GM18507 (cell line): ENCODE data around the gene ZNF605.
"Not testable (repeated sequence)": the region's sequence is repeated elsewhere in the genome, so short reads cannot be mapped to it uniquely, and the experiment has no call there.

Experiments used
- DNase-seq: peaks from one replicate; pipeline ENCODE4 v3.0.0; 2011; ENCODE audit warnings: low read depth; ENCODE audit not compliant: insufficient read length; ENCODE audit errors: extremely low spot score
- FAIRE-seq: peaks from 2 replicates; lab custom pipeline; 2011; peaks lifted over from hg19 to GRCh38; lab: Jason Lieb, UNC

Gene ZNF605

DNA sequence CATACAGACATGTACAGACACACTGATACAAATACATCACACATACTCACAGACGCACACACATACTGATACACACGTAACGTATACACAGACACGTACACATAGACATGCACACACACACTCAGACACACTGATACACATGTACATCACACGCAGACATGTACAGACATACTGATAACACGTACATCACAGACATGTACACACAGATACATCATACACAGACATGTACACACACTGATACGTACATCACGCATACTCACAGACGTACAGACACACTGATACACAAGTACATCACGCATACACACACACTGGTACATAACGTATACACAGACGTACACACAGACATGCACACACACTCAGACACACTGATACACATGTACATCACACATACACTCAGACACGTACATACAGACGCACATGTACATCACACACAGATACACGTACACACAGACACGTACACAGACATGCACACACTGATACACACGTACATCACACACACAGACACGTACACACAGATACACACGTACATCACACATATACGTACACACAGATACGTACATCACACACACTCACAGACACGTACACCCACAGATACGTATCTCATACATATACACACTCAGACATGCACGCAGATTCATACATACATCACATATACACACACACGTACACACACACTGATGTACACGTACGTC is 5.1 kb downstream of the ZNF605 start:
- DNase-seq, result no peak
- no peak for FAIRE-seq

DNA sequence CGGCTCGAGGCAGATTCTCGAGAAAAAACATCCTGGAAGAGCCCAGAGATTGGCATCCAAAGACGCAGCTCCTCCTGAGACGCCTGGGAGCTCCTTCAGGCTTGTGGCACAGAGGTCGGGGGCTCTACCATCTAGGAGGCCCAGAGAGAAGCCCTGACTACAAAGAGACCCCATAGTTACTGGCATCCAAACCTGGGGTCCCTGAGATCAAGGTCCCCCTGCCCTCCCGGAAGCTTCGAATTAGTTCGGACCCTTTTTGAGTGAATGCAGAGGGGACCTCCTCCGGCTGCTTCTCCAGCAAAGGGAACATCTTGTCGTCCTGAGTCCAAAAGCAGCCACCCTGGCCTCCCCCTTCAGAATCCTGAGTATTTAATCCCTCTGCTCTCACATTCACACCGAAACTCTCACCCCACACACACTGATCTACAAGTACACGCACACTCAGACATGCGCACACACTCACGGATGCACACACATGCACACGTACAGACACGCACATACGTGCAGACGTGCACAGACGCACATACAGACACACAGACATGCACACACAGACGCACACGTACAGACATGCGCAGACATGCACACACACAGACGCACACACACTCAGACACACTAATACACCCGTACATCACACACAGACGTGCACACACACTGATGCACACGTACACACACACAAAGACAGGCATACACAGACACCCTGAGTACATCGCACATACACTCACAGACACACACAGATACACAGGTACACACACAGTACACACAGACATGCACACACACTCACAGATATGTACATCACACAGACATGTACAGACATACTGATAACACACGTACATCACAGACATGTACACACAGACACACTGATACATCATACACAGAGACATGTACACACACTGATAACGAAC is 5.9 kb downstream of the ZNF605 start:
- DNase-seq, result no peak
- no peak for FAIRE-seq

DNA sequence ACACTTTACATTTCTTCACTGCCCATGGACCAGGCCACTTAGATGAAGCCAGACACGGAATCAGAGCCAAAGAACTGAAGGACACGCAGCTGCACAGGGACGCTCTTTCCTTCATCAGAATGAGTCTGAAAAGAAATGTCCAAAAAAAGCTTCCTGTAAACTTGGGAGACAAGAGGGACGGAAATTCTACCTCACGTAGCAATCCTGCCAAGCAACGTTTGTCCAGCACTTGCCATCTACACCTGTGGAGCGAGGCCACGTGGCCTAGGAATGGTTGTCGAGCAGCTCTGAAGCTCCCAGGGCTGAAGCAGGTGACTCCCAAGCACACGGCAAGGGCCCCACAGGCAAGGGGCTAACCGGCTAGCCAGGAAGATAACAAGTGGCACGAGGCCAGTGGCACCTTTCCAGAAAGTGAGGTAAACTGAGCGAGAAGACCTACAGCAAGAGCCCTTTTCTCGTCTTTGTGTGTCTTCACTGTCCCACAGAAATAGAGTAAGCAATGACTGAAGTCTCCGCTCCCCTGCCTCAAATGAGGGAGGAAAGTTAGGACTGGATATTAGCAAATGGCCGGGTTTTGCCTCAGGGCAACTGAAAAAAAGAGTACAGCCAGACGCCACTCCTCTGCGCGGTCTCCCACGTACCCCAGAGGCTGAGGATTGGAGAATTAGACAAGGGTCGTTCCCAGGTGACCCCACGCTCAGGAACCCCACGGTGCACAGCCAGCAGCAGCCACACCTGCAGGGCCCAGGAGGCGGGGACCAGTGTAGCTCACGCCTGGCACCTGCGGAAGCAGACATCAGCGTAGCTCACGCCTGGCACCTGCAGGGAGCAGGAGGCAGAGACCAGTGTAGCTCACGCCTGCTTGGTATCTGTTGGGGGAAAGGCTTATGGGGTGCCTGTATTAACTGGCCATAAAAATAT is 7.7 kb downstream of the ZNF605 start:
- no peak for FAIRE-seq
- DNase-seq, result no peak

DNA sequence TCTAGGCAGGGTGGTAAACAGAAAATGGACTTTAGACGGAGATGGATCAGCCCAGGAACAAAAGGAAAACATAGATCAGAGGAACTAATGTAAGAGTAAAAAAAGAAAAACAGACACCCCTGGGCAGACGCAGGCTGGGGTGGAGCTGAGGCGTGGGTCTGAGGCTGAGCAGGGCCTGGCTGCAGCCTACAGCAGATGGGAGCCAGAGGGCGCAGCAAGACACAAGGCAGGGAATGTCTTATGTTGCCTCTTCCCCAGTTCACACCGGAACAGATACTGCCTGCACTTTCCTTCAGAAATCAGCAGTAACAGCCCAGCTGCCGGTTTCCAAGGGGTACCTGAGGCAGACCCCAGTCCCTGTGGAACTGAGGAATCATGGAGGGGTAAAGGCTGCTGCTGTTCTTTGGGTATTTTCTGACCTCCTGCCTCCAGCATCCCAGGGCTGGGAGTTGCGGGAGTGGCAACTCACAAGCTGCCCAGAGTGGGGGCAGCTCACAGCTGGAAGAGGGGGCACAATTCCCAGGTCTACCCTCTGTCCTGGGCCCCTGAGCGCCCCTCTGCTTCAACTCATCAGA is 9.8 kb downstream of the ZNF605 start:
- DNase-seq (no peak), FAIRE-seq (no peak)

DNA sequence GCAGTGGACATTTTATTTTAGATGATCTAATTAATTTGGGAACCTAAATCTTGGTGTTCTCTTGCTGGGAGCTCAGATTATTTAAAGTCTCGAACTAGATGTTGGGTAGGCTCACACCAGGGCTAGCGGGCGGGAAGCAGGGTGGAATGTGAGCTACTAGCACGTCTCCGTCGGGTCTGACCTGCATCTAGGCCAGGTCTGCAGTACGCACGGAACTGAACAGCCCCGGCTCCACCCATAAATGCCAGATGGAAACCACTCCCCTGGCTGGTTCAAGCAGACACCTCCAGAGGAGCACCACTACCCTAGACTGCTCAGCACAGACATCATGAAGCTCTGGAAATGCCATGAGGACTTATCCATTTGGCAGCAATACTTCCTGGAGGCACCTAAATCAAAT is 10.3 kb downstream of the ZNF605 start:
- FAIRE-seq (no peak), DNase-seq (no peak)

DNA sequence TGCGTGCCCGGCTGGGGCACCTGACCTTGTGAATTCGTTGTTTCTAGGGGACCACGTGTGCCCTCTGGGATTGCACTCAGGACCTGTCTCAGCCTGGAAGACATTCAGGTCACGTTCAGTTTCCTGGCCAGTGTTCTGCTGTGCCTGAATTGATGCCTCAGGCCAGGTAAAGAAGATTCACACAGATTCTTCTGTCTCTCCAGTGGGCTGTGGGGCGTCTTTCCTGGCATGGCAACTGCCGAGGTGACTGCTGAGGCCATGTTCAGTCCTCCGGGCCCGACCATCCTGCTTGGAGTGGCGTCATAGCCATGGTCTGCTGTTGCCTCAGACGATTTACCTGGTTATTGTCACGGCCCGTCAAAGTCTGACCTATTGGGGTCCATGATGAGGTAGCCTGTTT is 13.5 kb downstream of the ZNF605 start:
- FAIRE-seq (no peak), DNase-seq (no peak)

DNA sequence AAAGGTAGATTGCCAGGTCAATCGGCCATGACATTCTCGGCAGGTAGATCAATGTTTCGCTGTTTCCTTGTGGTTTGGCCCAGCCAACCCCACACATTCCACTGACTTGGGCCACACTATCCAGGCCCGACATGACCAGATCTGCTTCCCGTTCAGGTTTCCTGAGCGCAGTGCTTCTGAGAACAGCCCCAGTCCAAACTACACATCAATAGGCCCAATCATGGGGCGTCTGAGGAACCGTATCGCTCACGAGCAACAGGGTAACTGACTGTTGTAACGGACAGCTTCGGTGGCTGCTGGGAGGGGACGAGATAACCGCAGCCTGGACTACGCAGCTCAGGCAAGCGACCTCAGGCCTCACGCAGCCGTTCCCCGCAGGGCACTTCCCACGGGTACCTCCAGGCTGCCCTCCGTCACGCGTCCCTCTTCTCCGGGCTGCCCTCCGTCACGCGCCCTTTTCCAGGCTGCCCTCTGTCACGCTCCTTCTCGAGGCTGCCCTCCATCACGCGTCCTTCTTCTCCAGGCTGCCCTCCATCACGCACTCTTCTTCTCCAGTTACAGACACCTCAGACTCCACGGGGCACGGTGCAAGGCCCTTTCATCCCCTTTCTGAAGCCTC is 14.7 kb downstream of the ZNF605 start:
- DNase-seq, result no peak

DNA sequence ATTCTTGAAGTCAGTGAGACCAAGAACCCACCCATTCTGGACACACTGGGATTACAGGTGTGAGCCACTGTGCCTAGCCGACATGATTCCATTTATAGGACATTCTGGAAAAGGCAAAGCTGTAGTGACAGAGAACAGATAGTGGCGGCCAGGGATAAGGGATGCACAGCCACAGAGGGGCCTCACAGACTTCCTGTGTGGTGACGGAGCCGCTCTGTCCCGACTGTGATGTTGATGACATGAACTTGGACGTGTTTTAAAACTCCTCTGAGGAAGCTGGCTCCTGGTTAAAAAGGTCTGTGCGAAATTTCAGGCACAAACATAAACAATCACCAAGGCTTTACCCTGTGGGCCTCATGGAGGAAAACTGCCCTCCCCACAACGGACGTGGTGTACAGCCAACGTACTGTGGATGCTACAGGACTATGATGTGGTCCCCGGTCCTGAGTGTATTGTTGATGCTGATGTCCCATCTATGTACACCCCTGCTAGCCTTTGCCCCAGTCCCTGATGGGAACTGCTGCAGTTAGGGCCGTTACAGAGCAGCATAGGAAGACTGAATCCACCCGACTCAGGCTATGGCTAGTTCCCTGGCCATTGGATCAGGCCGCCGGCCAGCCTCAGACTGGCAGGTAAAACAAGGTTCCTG is 15.9 kb downstream of the ZNF605 start:
- FAIRE-seq, result no peak
- no peak for DNase-seq

More for the DNA sequence above, 14.7 kb downstream of the ZNF605 start:
- FAIRE-seq, result no peak

DNA sequence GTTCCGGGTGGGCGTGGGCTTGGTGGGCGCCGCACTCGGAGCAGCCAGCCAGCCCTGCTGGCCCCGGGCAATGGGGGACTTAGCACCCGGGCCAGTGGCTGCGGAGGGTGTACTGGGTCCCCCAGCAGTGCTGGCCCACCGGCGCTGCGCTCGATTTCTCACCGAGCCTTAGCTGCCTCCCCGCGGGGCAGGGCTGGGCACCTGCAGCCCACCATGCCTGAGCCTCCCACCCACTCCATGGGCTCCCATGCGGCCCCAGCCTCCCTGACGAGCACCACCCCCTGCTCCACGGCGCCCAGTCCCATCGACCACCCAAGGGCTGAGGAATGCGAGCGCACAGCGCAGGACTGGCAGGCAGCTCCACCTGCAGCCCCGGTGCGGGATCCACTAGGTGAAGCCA is 17.3 kb downstream of the ZNF605 start:
- FAIRE-seq, DNase-seq: not testable (repeated sequence)

DNA sequence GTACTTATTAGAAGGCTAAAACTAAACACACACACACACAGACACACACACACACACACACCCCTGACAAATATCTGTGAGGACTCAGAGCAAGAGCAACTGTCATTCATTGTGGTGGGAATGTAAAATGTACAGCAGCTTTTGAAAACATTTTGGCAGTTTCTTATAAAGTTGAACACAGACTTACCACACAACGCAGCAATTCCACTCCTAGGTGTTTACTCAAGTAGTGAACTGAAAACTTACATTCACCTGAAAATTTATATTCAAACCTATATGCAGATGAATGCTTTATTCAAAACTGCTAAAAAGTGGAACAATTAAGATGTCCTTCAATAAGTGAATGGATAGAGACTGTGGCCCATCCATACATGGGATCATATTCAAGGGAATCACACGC is 18.6 kb downstream of the ZNF605 start:
- no peak for DNase-seq
- FAIRE-seq, result no peak

DNA sequence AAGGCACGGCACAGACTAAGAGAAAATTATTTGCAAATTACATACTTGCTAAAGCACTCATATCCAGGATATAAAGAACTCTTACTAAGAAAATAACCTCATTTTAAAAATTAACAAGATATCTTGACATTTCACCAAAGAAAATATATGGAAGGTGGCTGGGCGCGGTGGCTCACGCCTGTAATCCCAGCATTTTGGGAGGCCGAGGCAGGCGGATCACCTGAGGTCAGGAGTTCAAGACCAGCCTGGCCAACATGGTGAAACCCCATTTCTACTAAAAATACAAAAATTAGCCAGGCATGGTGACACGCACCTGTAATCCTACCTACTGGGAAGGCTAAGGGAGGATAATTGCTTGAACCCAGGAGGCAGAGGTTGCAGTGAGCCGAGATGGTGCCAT is 19.2 kb downstream of the ZNF605 start:
- not testable (repeated sequence) for FAIRE-seq, DNase-seq

DNA sequence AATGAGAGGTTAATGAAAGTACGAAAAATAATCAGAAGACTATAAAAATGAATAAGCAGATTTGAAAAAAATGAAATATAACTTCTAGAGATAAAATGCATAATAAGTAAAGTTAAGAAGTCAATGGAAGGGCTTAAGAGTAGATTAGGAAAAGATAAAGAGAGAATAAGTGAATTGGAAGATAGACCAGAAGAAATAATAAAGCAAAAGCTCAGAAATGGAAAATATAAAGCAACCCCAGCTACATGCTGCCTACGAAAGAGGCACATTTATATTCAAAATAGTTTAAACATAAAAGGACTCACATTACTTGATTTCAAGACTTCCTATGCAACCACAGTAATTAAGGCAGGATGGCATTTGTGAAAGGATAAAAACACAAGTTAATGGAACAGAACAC is 19.9 kb downstream of the ZNF605 start:
- DNase-seq (no peak), FAIRE-seq (no peak)

DNA sequence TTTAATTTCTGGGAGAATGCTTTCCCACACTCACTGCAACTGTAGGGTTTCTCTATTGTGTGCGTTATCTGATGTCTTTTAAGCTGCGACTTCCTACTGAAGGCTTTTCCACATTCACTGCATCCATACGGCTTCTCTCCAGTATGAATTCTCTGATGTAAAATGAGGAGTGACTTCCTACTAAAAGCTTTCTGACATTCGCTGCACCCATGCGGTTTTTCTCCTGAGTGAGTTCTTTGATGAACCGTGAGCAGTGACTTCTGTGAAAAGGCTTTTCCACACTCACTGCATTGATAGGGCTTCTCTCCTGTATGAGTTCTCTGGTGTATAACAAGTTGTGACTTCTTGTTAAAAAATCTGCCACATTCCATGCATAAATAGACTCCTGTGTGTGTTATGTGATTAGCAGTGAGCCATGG is 29.7 kb downstream of the ZNF605 start:
- DNase-seq (no peak), FAIRE-seq (no peak)

DNA sequence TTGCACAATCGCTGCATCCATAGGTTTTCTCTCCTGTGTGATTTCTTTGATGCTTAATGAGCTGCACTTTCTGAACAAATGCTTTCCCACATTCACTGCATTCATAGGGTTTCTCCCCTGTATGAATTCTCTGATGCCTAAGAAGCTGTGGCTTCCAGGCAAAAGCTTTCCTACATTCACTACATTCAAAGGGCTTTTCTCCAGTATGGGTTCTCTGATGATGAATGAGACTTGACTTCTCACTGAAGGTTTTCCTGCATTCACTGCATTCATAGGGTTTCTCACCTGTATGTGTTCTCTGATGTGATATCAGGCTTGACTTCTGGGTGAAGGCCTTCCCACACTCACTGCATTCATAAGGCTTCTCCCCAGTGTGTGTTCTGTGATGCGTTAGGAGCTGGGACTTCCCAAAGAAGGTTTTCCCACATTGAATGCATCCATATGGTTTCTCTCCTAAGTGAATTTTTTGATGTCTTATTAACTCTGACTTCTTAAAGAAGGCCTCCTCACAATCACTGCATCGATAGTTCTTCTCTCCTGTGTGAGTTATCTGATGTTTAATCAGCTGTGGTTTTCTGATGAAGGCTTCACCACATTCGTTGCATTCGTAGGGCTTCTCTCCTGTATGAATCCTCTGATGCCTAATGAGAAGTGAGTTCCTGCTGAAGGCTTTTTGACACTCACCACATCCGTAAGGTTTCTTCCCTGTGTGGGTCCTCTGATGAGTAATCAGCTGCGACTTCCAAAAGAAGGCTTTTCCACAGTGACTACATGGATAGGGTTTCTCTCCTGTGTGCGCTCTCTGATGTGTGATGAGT is 30.3 kb downstream of the ZNF605 start:
- DNase-seq (no peak), FAIRE-seq (no peak)

DNA sequence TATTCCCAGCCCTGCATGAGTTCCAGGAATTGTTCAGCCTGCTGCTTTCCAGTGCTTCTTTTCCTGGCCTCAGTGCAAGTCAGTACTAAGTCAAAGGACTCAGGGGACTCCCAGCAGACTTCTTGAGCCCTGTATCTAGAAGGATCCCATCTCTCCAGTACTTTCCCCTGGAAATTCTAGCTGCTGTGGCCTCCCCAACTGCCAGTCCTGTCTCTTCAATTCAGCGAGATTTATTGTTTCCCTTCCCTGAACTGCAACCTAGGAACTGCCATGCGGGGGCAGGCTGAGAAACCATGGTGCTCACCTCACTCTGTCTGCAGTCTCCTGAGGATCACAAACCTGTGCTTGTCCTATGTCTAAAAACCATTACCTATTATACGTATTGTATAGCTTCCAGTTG is 31.8 kb downstream of the ZNF605 start:
- no peak for DNase-seq
- FAIRE-seq, result no peak

DNA sequence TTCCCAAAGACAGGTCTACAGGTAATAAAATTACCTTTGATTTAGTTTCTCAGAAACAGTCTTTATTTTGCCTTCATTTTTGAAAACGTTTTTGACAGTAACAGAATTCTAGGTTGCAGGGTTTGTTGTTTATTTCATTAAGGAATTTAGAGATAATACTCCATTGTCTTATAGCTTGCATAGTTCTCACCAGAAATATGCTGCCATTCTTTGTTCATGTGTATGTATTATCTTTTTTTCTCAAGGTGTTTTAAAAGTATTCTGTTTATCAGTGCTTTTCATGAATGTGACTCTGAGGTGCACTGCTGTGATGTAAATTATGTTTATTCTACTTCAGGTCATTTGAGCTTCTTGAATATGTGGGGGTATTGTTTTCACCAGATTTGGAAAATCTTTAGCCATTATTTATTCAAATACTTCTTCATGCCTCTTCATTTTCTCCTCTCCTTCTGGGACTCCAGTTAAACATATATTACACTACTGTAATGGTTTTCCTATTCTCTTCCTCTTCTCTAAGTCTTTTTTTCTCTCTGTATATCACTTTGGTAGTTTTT is 32.7 kb downstream of the ZNF605 start:
- FAIRE-seq (no peak), DNase-seq (no peak)

DNA sequence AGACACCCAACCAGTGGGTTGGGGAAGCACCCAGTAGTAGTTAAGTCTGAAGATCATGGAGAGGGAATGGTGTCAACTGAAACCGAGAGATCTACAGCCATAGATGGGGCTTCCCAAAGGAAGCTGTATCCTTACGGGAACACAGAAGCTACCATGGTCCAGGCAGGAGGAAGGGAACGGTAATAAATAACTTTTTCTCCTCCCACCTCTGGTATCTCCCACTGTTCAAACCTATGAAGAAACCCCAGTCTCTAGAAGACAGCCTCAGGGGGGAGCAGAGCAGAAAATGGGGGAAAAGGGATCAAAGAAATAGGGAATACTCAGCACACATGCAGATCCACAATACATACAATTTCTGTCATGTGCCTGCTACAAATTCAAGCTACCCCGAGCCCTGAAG is 33.4 kb downstream of the ZNF605 start:
- FAIRE-seq (no peak), DNase-seq (no peak)

DNA sequence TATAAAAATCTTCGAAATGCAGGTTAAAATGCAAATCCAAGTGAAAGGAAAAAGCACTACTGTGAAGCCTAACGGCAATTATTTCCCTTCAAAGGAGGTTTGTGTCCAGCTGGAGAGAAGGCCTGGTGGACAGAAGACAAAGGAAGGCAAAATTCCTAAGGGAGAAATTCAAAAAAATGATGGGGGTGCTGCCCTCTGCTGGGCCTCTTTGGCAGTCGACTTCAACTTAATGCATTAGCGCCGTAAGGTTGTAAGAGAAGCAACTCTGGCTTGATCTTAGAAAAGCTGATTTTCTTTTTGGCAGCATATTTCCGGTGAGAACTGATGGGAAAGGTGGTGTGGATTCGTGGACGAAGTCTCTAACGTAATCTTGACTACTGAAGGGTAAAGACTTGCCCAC is 34.4 kb downstream of the ZNF605 start:
- DNase-seq, result no peak
- FAIRE-seq, result no peak
